Omental fat pad (tissue), 4 donors: ENCODE results near the gene NUDT9. TPM values are rescaled to one million over a fixed set of nuclear protein-coding genes. Genes with fewer than 3 reads are reported as not detected.
"Not testable (repeated sequence)": the region's sequence is repeated elsewhere in the genome, so short reads cannot be mapped to it uniquely, and the experiment has no call there.

ENCODE experiments used
- ATAC-seq: fragments of 150-250 bp; one replicate; pipeline ENCODE4 v1.9.1; 2016; ENCODE audit warnings: mild to moderate bottlenecking, moderate library complexity; ENCODE audit not compliant: low FRiP score
- DNase-seq: peaks from one replicate; pipeline ENCODE4 v3.0.0-alpha.2; 2019; ENCODE audit warnings: low spot score
- total RNA-seq, 4 donors: library from RNA; depleted of rRNA; stranded (reverse); fragments of >200 nt; gene quantifications; one replicate each; pipeline ENCODE4 v1.1.0, GENCODE V29; 2016
- TF ChIP-seq, protein P1 (sequence below), 3 donors: fragments of 450-650 bp; IDR thresholded peaks; one replicate each; pipeline ENCODE4 v1.5.1; 2016 to 2017; ENCODE audit warnings: antibody characterized with exemption in 3 of 3, mild to moderate bottlenecking in 3 of 3, moderate library complexity in 2 of 3

The NUDT9 gene
- total RNA-seq, 4 donors from 2014 or later = 14.4 to 27.5 (median 25.9) TPM

DNA sequence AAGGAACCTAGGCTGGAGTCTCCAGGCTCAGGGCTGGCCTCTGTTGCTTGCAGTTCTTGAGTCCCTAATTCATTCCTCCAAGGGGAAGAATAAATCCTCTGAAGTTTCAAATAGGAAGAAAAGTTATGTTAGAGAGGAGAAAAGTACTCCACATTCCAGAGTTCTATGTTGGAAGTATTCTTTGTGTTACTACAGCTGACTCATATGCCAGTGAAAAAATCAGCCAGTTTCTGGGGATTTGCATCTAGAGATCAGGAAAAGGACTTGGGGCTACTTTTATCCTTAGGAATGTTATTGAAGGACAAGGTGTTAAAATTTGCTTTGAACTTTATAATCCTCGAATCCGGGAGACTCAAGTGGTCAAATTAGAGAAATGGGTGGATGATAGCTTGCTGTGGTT lies 11.7 kb upstream of the NUDT9 start:
- ATAC-seq (no peak), DNase-seq (no peak)
- TF ChIP-seq, protein P1, sequence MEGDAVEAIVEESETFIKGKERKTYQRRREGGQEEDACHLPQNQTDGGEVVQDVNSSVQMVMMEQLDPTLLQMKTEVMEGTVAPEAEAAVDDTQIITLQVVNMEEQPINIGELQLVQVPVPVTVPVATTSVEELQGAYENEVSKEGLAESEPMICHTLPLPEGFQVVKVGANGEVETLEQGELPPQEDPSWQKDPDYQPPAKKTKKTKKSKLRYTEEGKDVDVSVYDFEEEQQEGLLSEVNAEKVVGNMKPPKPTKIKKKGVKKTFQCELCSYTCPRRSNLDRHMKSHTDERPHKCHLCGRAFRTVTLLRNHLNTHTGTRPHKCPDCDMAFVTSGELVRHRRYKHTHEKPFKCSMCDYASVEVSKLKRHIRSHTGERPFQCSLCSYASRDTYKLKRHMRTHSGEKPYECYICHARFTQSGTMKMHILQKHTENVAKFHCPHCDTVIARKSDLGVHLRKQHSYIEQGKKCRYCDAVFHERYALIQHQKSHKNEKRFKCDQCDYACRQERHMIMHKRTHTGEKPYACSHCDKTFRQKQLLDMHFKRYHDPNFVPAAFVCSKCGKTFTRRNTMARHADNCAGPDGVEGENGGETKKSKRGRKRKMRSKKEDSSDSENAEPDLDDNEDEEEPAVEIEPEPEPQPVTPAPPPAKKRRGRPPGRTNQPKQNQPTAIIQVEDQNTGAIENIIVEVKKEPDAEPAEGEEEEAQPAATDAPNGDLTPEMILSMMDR (IDR thresholded peaks at IDR 0.05) = no peak

DNA sequence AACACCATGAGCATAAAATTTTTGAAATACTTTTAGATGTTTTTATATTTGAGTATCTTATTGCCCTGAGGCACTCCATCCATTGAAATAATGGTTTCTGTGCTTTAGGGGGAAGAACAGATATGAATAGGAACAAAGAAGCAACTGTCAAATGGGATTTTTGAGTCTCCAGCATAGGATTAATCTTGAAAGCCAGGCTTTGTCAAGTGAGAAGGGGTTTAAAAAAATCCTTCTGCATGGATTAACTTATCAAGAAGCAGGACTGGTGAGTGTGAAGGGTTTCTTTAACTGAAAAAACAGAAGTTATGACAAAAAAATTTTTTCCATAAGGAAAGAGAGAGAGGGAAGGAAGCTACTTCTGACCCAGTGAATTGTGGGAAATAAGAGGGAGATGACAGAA lies 7.6 kb upstream of the NUDT9 start:
- no peak for DNase-seq
- ATAC-seq = no peak
- TF ChIP-seq, protein P1 (IDR thresholded peaks at IDR 0.05) = no peak

DNA sequence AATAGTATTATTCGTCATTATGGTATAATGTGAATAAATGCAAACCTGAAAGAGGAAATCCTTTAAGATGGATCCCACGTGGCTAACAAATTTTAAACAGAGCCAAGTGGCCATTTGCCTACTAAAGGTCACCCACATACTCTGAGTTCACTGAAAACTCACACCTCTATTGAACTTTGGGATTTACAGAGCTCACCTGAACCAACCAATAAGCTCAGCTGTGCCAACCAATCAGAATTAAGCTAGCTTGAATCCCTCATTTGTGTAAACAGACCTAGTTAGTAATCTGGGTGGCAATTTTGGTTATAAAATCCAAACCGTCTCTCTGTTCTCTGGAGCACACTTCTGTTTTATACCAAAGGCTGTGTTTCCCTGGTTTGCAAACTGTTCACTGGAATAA lies 5.4 kb upstream of the NUDT9 start:
- no peak for ATAC-seq
- TF ChIP-seq, protein P1 (IDR thresholded peaks at IDR 0.05) = no peak

DNA sequence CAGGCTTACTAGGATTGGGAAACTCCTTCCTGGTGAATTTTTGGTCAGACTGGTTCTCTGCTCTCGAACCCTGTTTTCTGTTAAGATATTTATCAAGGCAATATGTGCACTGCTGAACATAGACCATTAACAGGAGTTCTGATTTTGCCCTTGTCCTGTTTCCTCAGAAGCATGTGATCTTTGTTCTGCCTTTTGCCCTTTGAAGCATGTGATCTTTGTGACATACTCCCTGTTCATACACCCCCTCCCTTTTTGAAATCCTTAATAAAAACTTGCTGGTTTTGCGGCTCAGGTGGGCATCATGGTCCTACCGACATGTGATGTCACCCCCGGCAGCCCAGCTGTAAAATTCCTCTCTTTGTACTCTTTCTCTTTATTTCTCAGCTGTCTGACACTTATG lies 4.0 kb upstream of the NUDT9 start:
- not testable (repeated sequence) for DNase-seq, ATAC-seq

More for the DNA sequence above, 5.4 kb upstream of the NUDT9 start:
- DNase-seq = no peak

DNA sequence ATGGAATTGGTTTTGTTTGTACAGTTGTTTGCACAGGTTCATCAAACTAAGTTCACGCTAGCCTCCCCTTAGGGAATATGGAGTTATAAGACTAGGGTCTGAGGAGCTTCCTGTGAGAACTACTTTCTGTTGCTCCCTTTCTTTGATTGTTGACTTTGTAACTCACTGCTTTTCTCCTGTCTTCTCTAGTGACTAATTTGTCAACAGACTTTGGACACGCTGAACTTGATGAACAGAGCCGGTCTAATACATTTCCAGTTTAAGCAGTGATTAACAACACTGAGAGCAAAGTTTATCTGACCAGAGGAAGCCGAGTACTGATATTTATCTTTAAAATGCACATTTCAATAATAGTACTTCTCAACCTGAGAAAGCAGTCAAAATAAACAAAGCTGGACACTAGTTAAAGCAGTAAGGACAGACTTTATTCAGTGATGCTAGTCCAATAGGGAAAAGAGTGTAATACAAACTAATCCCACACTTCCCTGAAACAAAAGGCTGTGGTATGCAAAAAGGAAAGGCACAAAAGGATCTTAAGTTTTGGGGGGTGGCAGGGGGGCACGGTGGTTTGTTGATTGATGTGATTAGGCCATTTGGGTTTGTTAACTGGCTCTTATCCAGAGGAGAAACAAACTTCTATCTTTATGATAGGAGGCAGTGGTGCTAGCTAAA lies 2.7 kb upstream of the NUDT9 start:
- TF ChIP-seq, protein P1 (IDR thresholded peaks at IDR 0.05) = no peak
- DNase-seq (no peak), ATAC-seq (no peak)

DNA sequence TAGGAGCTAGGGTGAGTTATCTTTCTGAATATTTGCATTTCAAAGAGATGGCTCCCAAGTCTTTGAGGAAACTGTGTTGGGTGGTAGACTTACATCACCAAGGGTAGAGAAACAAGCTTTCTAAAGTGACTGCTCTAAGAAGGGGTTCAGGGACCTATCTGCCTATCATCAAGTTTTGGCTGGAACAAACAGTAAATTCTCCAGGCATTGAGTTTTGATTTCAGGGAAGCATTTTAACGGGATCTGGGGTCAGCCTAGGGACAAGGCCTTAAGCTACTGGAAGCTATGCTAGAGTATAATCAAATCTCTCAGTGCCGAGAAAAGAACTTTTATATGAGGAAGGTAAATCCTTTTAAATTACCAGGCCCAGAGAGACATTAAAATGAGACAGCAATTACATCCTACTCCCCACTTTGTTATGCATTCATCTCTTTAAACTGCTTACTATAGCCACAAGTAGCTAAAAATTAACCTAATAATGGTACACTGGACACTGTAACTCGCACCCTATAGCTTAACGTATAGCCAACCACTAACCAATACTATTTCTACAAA lies 2.0 kb upstream of the NUDT9 start:
- TF ChIP-seq, protein P1 (IDR thresholded peaks at IDR 0.05) = no peak
- no peak for ATAC-seq
- DNase-seq = no peak

DNA sequence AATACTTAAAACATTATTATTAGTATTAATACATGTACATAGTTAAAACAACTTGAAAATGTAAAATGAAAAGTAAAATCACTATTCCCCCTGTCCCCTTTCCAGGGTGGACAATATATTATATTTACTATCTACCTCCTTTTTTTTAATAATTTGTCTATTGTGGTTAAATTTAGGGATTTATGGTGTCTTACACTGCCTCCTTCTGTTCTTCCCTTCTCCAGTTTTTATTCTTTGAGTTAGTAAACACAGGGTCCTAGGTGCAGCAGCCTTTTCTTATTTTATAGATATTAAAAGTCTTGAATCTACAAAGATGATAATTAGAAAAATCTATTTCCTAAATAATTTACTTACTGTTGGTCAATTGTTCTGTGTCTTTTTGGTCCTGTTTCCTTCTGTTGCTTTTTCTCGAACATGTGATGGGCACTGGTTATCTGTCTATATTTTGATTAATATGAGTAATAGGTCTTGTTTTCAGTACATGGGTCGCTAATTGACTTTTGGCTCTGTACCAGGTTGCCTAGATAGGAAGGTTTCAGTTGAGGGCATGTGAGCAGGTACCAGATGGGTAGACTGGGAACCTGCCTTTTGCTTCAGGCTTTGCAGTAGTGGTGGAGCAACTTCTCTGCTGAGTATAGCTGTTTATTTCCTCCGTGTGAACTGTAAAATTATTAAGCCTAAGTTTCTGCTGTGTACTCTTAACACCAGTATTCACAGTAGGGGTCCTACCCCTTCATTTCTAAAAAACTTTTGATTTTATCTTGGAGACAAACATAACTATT lies 1.1 kb downstream of the NUDT9 start:
- DNase-seq = no peak
- no peak for ATAC-seq
- TF ChIP-seq, protein P1 (IDR thresholded peaks at IDR 0.05) = no peak

DNA sequence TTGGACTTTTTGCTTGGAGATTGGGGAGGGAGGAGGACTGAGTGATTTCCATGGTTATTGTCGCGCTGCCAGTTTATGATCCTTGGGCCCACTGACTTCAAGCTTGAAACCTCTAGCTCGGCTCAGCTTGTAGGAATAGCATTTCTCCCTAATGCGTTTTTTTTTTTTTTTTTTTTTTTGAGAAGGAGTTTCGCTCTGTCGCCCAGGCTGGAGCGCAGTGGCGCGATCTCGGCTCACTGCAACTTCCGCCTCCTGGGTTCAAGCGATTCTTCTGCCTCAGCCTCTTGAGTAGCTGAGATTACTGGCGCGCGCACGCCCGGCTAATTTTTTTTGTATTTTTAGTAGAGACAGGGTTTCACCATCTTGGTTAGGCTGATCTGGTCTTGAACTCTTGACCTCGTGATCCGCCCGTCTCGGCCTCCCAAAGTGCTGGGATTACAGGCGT lies 1.7 kb downstream of the NUDT9 start:
- ATAC-seq, DNase-seq: not testable (repeated sequence)
